ENCODE data around the gene TMEM176B. TPM values are rescaled to one million over a fixed set of nuclear protein-coding genes. Genes with fewer than 3 reads are reported as not detected.

TMEM176B gene
- total RNA-seq, 1 experiment from 2014 or later, result 0.42 TPM

GRCh38 chr7:150847536-150847935 lies 47.4 kb upstream of the TMEM176B start:
- Mint-ChIP-seq H3K4me3 (ENCODE audit: unreplicated experiment) (no peak overlapping the region), H3K9me3 (ENCODE audit: unreplicated experiment) (no peaks in the 10 kb centered on the region), H3K36me3 (ENCODE audit: insufficient read depth, unreplicated experiment) (no peaks in the 10 kb centered on the region), H3K27me3 (ENCODE audit: insufficient read depth, unreplicated experiment) (peaks cover 70% of the 10 kb centered on the region), H3K4me1 (ENCODE audit: insufficient read depth, unreplicated experiment) (no peaks in the 10 kb centered on the region), H3K27ac (ENCODE audit: low read depth, unreplicated experiment) (no peak overlapping the region)
- TF ChIP-seq CTCF (IDR thresholded peaks at IDR 0.05; ENCODE audit: unreplicated experiment), result no peak
- POLR2A ChIA-PET, result no interaction called here
- BruUV-seq (replicated peaks), result no TSS peak
- CTCF ChIA-PET, result interaction anchor here (1.3 kb wide), 1 partner anchor 57 kb away, joined by 5 read pairs; no protein-coding TSS in a partner anchor
- intact Hi-C loops (cut with micrococcal nuclease), result no loop called here
- DNase-seq (ENCODE audit: unreplicated experiment), result no peak

- H3K27me3 Mint-ChIP-seq (ENCODE audit: insufficient read depth, unreplicated experiment), result peaks cover 59% of the 10 kb centered on the region
- no TSS peak for BruUV-seq (replicated peaks)
- H3K4me3 Mint-ChIP-seq (ENCODE audit: unreplicated experiment), result no peak overlapping the region
- CTCF ChIA-PET, result interaction anchor here (0.9 to 1.3 kb wide), 2 partner anchors 32 to 56 kb away, joined by 5 to 6 read pairs; no protein-coding TSS in a partner anchor
- H3K27ac Mint-ChIP-seq (ENCODE audit: low read depth, unreplicated experiment), result no peak overlapping the region
- no peaks in the 10 kb centered on the region for H3K4me1 Mint-ChIP-seq (ENCODE audit: insufficient read depth, unreplicated experiment)
- H3K9me3 Mint-ChIP-seq (ENCODE audit: unreplicated experiment), result no peaks in the 10 kb centered on the region
- POLR2A ChIA-PET, result no interaction called here
- H3K36me3 Mint-ChIP-seq (ENCODE audit: insufficient read depth, unreplicated experiment), result no peaks in the 10 kb centered on the region
- no peak for TF ChIP-seq CTCF (IDR thresholded peaks at IDR 0.05; ENCODE audit: unreplicated experiment)
- no peak for DNase-seq (ENCODE audit: unreplicated experiment)
- intact Hi-C loops (cut with micrococcal nuclease), result no loop called here
These were observed 46.3 kb upstream of the TMEM176B start for GRCh38 chr7:150846291-150847115.

DNA sequence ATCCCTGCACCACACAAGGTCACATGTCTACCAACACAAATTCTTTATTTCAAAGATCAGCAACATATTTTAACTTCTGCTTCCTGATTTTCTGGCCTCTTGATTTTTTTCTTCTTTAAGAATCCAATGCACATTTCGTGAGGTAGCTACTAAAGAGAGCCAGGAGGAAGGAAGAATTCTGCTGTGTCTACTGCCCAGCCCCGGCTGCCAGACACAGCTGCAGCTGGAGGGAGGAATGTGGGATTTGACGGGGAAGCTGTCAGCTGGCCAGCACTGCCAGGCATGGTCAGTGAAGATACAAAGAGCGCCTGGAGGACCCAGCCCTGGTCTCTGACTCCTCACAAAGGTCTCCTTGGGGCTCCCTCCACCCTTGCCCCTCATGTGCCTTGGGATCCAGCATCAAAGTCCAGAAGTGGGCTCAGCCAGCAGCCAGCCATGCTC lies 45.3 kb upstream of the TMEM176B start:
- H3K36me3 Mint-ChIP-seq (ENCODE audit: insufficient read depth, unreplicated experiment), result no peaks in the 10 kb centered on the region
- TF ChIP-seq CTCF (IDR thresholded peaks at IDR 0.05; ENCODE audit: unreplicated experiment), result no peak
- no peak overlapping the region for H3K4me3 Mint-ChIP-seq (ENCODE audit: unreplicated experiment)
- POLR2A ChIA-PET, result no interaction called here
- BruUV-seq (replicated peaks), result no TSS peak
- intact Hi-C loops (cut with micrococcal nuclease), result no loop called here
- peaks cover 49% of the 10 kb centered on the region for H3K27me3 Mint-ChIP-seq (ENCODE audit: insufficient read depth, unreplicated experiment)
- H3K9me3 Mint-ChIP-seq (ENCODE audit: unreplicated experiment), result no peaks in the 10 kb centered on the region
- DNase-seq (ENCODE audit: unreplicated experiment), result no peak
- no peak overlapping the region for H3K27ac Mint-ChIP-seq (ENCODE audit: low read depth, unreplicated experiment)
- no peaks in the 10 kb centered on the region for H3K4me1 Mint-ChIP-seq (ENCODE audit: insufficient read depth, unreplicated experiment)
- CTCF ChIA-PET, result no interaction called here

DNA sequence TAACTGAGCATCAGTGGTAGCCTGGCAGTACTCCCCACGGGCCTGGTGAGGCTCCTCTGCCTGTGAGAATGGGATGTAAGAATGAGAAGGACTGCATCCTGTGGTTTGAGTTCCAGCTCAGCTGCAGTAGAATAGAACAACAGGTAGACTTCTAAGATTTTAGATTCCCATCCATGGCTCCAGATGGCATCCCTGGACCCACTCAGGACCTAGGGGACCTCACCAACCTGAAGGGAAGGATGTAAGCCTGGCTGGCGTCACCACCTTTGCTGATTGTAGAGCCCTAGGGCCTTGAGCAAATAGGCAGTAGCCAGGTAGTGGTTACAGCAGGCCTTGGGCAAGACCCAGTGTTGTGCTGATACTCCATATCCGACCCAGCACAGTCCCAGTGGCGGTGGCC lies 42.6 kb upstream of the TMEM176B start:
- DNase-seq (ENCODE audit: unreplicated experiment), result no peak
- BruUV-seq (replicated peaks), result no TSS peak
- H3K36me3 Mint-ChIP-seq (ENCODE audit: insufficient read depth, unreplicated experiment), result no peaks in the 10 kb centered on the region

More for the DNA sequence above, 42.6 kb upstream of the TMEM176B start:
- no peaks in the 10 kb centered on the region for H3K4me1 Mint-ChIP-seq (ENCODE audit: insufficient read depth, unreplicated experiment)
- intact Hi-C loops (cut with micrococcal nuclease), result no loop called here
- ChIA-PET POLR2A (no interaction called here), CTCF (interaction anchor here (0.7 to 1.2 kb wide), 3 partner anchors 32 to 186 kb away, joined by 3 to 8 read pairs (median 3); partner anchors contain the start of gene ABCB8)
- no peak for TF ChIP-seq CTCF (IDR thresholded peaks at IDR 0.05; ENCODE audit: unreplicated experiment)
- peaks cover 36% of the 10 kb centered on the region for H3K27me3 Mint-ChIP-seq (ENCODE audit: insufficient read depth, unreplicated experiment)
- no peak overlapping the region for H3K4me3 Mint-ChIP-seq (ENCODE audit: unreplicated experiment)
- no peak overlapping the region for H3K27ac Mint-ChIP-seq (ENCODE audit: low read depth, unreplicated experiment)
- H3K9me3 Mint-ChIP-seq (ENCODE audit: unreplicated experiment), result no peaks in the 10 kb centered on the region

Measured in MCF 10A (cell line).